PFSK-1 (cell line): ENCODE results near the gene SEZ6L2.

Experiments
- FOXP2 ChIP-seq: optimal IDR thresholded peaks from 2 replicates; pipeline ENCODE3; 2011; ENCODE audit warnings: borderline replicate concordance, control low read depth, inconsistent platforms; ENCODE audit not compliant: insufficient read depth; ENCODE audit errors: extremely low read length, extremely low read depth
- POLR2AphosphoS5 ChIP-seq: IDR thresholded peaks from 2 replicates; pipeline ENCODE4 v1.6.1; 2012; ENCODE audit warnings: low read depth, mild to moderate bottlenecking, control low read depth, low read length, moderate library complexity
- SIN3A ChIP-seq: IDR thresholded peaks from 2 replicates; pipeline ENCODE4 v1.6.1; 2012; ENCODE audit warnings: mild to moderate bottlenecking, low read length, moderate library complexity, borderline replicate concordance; ENCODE audit not compliant: insufficient read depth
- TAF1 ChIP-seq: IDR thresholded peaks from 2 replicates; pipeline ENCODE4 v1.6.1; 2012; ENCODE audit warnings: low read length, control low read depth, borderline replicate concordance; ENCODE audit not compliant: insufficient read depth
- TF ChIP-seq, protein P1 (sequence below), 2 experiments: IDR thresholded peaks; 2 replicates each; pipeline versions ENCODE4 v1.6.1 to v1.8.0; 2011 to 2012; ENCODE audit warnings: low read depth in 2 of 2, low read length in 2 of 2, control low read depth in 1 of 2, inconsistent platforms in 1 of 2, mild to moderate bottlenecking in 1 of 2, moderate library complexity in 1 of 2; ENCODE audit not compliant: insufficient read depth in 1 of 2

DNA sequence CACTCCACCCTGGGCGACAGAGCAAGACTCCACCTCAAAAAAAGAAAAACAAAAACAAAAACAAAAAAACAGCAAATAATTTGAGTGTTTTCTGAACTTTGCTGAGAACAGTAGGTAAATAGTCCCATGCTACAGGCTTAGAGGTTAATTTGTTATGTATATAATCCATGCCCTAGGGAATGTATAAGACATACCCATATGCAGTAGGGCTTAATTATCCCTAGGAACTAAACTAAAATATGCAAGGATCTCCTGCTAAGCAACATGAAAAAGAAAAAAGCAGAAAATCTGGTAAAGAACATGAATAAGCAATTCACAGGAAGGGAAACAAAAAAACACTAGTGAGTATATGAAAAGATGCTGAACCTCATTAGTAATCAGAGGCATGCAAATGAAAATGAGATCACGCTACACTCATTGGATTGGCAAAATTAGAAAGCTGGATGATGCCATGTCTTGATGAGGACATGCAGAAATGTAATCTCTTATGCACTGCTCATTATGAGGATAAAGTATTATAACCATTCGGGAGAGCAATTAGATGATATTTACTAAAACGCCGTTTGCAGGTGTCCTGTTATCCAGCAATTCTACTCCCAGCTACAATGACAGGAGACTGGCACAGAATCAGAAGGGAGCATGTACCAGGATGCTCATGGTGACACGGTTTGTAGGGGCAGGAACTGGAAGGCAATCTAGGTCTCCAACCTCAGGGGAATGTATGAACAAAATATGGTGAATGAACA is 21.1 kb upstream of the SEZ6L2 start:
- TF ChIP-seq, protein P1, sequence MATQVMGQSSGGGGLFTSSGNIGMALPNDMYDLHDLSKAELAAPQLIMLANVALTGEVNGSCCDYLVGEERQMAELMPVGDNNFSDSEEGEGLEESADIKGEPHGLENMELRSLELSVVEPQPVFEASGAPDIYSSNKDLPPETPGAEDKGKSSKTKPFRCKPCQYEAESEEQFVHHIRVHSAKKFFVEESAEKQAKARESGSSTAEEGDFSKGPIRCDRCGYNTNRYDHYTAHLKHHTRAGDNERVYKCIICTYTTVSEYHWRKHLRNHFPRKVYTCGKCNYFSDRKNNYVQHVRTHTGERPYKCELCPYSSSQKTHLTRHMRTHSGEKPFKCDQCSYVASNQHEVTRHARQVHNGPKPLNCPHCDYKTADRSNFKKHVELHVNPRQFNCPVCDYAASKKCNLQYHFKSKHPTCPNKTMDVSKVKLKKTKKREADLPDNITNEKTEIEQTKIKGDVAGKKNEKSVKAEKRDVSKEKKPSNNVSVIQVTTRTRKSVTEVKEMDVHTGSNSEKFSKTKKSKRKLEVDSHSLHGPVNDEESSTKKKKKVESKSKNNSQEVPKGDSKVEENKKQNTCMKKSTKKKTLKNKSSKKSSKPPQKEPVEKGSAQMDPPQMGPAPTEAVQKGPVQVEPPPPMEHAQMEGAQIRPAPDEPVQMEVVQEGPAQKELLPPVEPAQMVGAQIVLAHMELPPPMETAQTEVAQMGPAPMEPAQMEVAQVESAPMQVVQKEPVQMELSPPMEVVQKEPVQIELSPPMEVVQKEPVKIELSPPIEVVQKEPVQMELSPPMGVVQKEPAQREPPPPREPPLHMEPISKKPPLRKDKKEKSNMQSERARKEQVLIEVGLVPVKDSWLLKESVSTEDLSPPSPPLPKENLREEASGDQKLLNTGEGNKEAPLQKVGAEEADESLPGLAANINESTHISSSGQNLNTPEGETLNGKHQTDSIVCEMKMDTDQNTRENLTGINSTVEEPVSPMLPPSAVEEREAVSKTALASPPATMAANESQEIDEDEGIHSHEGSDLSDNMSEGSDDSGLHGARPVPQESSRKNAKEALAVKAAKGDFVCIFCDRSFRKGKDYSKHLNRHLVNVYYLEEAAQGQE (IDR thresholded peaks at IDR 0.05; ENCODE audit: insufficient read depth in 1 of 2, low read depth in 2 of 2, low read length in 2 of 2) = no peak
- TF ChIP-seq POLR2AphosphoS5 (no peak), SIN3A (no peak), TAF1 (no peak), FOXP2 (no peak)
